SK-N-SH treated with all-trans-retinoic acid at 6 μM for 48 hours (cell line): ENCODE results near the gene JMJD4.

Experiments used
- ATAC-seq: fragments of 200-7000 bp; cut with Tn5 transposase; 3 replicates; pipeline ENCODE4 v1.9.1; 2020; ENCODE audit warnings: mild to moderate bottlenecking, moderate library complexity
- ARNTL ChIP-seq: fragments of 450-650 bp; formaldehyde crosslinking; IDR thresholded peaks from 2 replicates; pipeline ENCODE4 v1.5.0; 2020; ENCODE audit warnings: low read depth, mild to moderate bottlenecking, moderate library complexity, borderline replicate concordance
- BACH2 ChIP-seq: fragments of 250-450 bp; sonication (Bioruptor Pico); IDR thresholded peaks from 2 replicates; pipeline ENCODE4 v1.9.0; 2021; ENCODE audit warnings: mild to moderate bottlenecking, borderline replicate concordance
- CSDC2 ChIP-seq: fragments of 250-450 bp; sonication (Bioruptor Pico); IDR thresholded peaks from 2 replicates; pipeline ENCODE4 v1.5.0; 2020; ENCODE audit warnings: mild to moderate bottlenecking, moderate library complexity
- ESRRG ChIP-seq: fragments of 250-450 bp; sonication (Bioruptor Pico); IDR thresholded peaks from 2 replicates; pipeline ENCODE4 v1.6.1; 2021; ENCODE audit warnings: mild to moderate bottlenecking
- GLIS3 ChIP-seq: fragments of 250-450 bp; sonication (Bioruptor Pico); IDR thresholded peaks from 2 replicates; pipeline ENCODE4 v1.5.0; 2020; ENCODE audit warnings: mild to moderate bottlenecking, moderate library complexity
- ISL1 ChIP-seq: fragments of 250-450 bp; sonication (Bioruptor Pico); IDR thresholded peaks from 2 replicates; pipeline ENCODE4 v2.1.2; 2022; ENCODE audit warnings: mild to moderate bottlenecking, moderate library complexity
- OSR1 ChIP-seq: fragments of 250-450 bp; sonication (Bioruptor Pico); IDR thresholded peaks from 2 replicates; pipeline ENCODE4 v1.8.0; 2022; ENCODE audit warnings: moderate library complexity, mild to moderate bottlenecking, inconsistent platforms
- PPARA ChIP-seq: fragments of 250-450 bp; sonication (Bioruptor Pico); IDR thresholded peaks from 2 replicates; pipeline ENCODE4 v1.5.0; 2020; ENCODE audit warnings: mild to moderate bottlenecking, borderline replicate concordance
- RARB ChIP-seq: fragments of 250-450 bp; sonication (Bioruptor Pico); IDR thresholded peaks from 2 replicates; pipeline ENCODE4 v1.8.0; 2021; ENCODE audit warnings: mild to moderate bottlenecking, moderate library complexity
- SNAI2 ChIP-seq: fragments of 250-450 bp; sonication (Bioruptor Pico); IDR thresholded peaks from 2 replicates; pipeline ENCODE4 v1.5.0; 2020; ENCODE audit warnings: mild to moderate bottlenecking, moderate library complexity
- TCF4 ChIP-seq: fragments of 250-450 bp; sonication (Bioruptor Pico); IDR thresholded peaks from 2 replicates; pipeline ENCODE4 v1.8.0; 2021; ENCODE audit warnings: mild to moderate bottlenecking, moderate library complexity, borderline replicate concordance
- TOX ChIP-seq: fragments of 250-450 bp; sonication (Bioruptor Pico); IDR thresholded peaks from 2 replicates; pipeline ENCODE4 v1.8.0; 2021; ENCODE audit warnings: mild to moderate bottlenecking, moderate library complexity, borderline replicate concordance
- ZC3H10 ChIP-seq: fragments of 250-450 bp; sonication (Bioruptor Pico); IDR thresholded peaks from 2 replicates; pipeline ENCODE4 v1.5.1; 2021; ENCODE audit warnings: mild to moderate bottlenecking, moderate library complexity
- ZFP3 ChIP-seq: fragments of 250-450 bp; sonication (Bioruptor Pico); IDR thresholded peaks from 2 replicates; pipeline ENCODE4 v1.5.0; 2020; ENCODE audit warnings: mild to moderate bottlenecking, moderate library complexity
- ZFP30 ChIP-seq: fragments of 450-650 bp; formaldehyde crosslinking; IDR thresholded peaks from 2 replicates; pipeline ENCODE4 v1.5.0; 2022; ENCODE audit warnings: mild to moderate bottlenecking, moderate library complexity
- ZNF565 ChIP-seq: fragments of 450-650 bp; formaldehyde crosslinking; conservative IDR thresholded peaks from 2 replicates; pipeline ENCODE4 v1.5.0; 2020; ENCODE audit warnings: low read depth, mild to moderate bottlenecking, moderate library complexity
- ZNF70 ChIP-seq: fragments of 450-650 bp; formaldehyde crosslinking; IDR thresholded peaks from 2 replicates; pipeline ENCODE4 v1.5.0; 2020; ENCODE audit warnings: mild to moderate bottlenecking, moderate library complexity
- ZNF8 ChIP-seq: fragments of 450-650 bp; formaldehyde crosslinking; IDR thresholded peaks from 2 replicates; pipeline ENCODE4 v1.5.0; 2020; ENCODE audit warnings: mild to moderate bottlenecking, moderate library complexity
- TF ChIP-seq, protein P1 (sequence below): fragments of 250-450 bp; sonication (Bioruptor Pico); IDR thresholded peaks from 2 replicates; pipeline ENCODE4 v1.8.0; 2020; ENCODE audit warnings: mild to moderate bottlenecking, moderate library complexity, borderline replicate concordance
- TF ChIP-seq, protein P2 (sequence below): fragments of 250-450 bp; sonication (Bioruptor Pico); IDR thresholded peaks from 2 replicates; pipeline ENCODE4 v1.5.1; 2020; ENCODE audit warnings: low read depth, mild to moderate bottlenecking, moderate library complexity
- TF ChIP-seq, protein P3 (sequence below): fragments of 250-450 bp; sonication (Bioruptor Pico); IDR thresholded peaks from 2 replicates; pipeline ENCODE4 v1.5.0; 2020; ENCODE audit warnings: mild to moderate bottlenecking, moderate library complexity
- TF ChIP-seq, protein P4 (sequence below): fragments of 250-450 bp; sonication (Bioruptor Pico); IDR thresholded peaks from 2 replicates; pipeline ENCODE4 v1.8.0; 2021; ENCODE audit warnings: low read depth, mild to moderate bottlenecking, moderate library complexity, borderline replicate concordance
- TF ChIP-seq, protein P5 (sequence below): fragments of 250-450 bp; sonication (Bioruptor Pico); IDR thresholded peaks from 2 replicates; pipeline ENCODE4 v1.5.1; 2021; ENCODE audit warnings: mild to moderate bottlenecking, moderate library complexity

JMJD4 gene

DNA sequence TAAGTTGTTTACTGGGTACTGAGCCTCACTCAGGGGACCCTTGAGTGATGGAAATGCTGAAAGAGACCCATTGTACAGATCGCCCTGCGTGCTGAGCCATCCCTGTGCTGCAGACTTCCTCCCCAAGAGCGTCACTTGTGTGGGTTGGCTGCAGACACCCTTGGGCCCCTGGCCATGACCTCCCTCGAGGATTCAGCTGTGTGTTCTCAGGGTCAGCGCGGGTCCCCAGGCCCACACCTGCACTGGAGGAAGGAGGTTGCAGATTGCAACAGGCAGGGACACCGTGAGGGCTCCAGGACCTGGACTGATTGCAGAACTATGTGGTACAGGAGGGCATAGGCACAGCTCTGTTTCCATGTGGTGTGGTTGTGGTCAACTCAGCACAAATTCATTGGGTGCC lies 4.5 kb upstream of the JMJD4 start:
- TF ChIP-seq, protein P1, sequence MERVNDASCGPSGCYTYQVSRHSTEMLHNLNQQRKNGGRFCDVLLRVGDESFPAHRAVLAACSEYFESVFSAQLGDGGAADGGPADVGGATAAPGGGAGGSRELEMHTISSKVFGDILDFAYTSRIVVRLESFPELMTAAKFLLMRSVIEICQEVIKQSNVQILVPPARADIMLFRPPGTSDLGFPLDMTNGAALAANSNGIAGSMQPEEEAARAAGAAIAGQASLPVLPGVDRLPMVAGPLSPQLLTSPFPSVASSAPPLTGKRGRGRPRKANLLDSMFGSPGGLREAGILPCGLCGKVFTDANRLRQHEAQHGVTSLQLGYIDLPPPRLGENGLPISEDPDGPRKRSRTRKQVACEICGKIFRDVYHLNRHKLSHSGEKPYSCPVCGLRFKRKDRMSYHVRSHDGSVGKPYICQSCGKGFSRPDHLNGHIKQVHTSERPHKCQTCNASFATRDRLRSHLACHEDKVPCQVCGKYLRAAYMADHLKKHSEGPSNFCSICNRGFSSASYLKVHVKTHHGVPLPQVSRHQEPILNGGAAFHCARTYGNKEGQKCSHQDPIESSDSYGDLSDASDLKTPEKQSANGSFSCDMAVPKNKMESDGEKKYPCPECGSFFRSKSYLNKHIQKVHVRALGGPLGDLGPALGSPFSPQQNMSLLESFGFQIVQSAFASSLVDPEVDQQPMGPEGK, result no peak
- no peak for TF ChIP-seq TOX (CRISPR knock-in tag)
- TF ChIP-seq GLIS3, result no peak
- TF ChIP-seq ZNF565 (CRISPR knock-in tag), result no peak
- TF ChIP-seq PPARA (CRISPR knock-in tag), result no peak
- TF ChIP-seq ZC3H10 (CRISPR knock-in tag), result no peak
- no peak for TF ChIP-seq BACH2 (CRISPR knock-in tag)
- TF ChIP-seq CSDC2, result no peak
- TF ChIP-seq, protein P2, sequence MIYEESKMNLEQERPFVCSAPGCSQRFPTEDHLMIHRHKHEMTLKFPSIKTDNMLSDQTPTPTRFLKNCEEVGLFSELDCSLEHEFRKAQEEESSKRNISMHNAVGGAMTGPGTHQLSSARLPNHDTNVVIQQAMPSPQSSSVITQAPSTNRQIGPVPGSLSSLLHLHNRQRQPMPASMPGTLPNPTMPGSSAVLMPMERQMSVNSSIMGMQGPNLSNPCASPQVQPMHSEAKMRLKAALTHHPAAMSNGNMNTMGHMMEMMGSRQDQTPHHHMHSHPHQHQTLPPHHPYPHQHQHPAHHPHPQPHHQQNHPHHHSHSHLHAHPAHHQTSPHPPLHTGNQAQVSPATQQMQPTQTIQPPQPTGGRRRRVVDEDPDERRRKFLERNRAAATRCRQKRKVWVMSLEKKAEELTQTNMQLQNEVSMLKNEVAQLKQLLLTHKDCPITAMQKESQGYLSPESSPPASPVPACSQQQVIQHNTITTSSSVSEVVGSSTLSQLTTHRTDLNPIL (CRISPR knock-in tag), result no peak
- TF ChIP-seq ARNTL (CRISPR knock-in tag), result no peak
- no peak for TF ChIP-seq ZNF70
- TF ChIP-seq ZFP3 (CRISPR knock-in tag), result no peak
- no peak for TF ChIP-seq ESRRG (CRISPR knock-in tag)
- TF ChIP-seq OSR1 (CRISPR knock-in tag), result no peak
- TF ChIP-seq TCF4 (CRISPR knock-in tag), result no peak
- TF ChIP-seq, all 23 proteins: peak for 0
- no peak for ATAC-seq

DNA sequence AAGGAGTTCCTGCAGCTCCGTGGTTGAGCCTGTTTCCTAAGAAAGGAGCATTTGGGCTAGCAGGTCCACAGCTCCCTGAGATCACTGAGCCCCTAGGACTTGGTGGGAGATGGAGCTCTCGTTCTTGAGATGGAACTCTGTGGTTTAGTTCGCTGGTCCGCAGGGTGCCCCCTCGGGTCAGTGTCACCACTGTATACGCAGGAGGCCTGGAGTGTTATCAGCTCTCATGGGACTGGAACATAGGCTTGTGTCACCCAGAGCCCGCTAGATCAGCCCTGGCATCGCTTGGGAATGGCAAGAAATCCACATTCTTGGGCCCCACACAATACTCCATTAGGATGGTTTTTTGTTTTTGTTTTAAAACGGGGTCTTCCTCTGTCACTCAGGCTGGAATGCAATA lies 3.7 kb upstream of the JMJD4 start:
- TF ChIP-seq ZNF8 (CRISPR knock-in tag) (no peak), TCF4 (CRISPR knock-in tag) (no peak), ISL1 (CRISPR knock-in tag) (no peak), GLIS3 (no peak), ARNTL (CRISPR knock-in tag) (no peak), ZNF565 (CRISPR knock-in tag) (no peak)
- TF ChIP-seq, all 23 proteins: peak for 0
- ATAC-seq, result no peak

DNA sequence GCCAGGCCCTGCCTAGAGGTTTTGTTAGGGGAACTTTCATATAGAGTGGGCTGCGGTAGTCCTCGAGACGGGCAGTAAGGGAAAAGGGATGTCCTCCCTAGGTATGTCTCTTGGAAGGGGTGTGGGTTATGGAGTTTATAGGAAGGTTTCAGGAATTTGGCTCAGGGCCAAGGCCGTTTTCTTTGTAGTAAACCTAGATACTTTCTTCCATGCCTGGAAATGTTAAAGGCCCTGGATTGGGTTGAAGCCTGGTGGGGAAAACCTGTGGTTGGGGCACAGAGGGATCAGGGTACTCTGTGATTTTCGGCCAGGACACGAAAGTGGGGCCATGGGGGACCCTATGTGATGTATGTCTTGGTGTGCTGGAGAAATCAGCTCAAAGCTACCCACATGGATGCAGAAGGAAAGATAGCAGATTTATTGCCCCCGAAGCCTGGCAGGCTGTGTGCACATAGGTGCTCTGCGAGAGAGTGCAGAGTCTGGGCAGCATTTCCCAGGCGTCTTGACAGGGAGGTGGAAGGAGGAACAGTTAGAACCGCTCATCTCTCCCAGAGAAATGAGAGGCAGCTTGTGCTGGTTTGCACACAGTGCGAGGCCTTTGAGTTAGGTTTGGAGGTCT lies 1.8 kb upstream of the JMJD4 start:
- TF ChIP-seq ZFP30 (CRISPR knock-in tag) (no peak), BACH2 (CRISPR knock-in tag) (no peak), TCF4 (CRISPR knock-in tag) (no peak), SNAI2 (no peak), ZNF565 (CRISPR knock-in tag) (no peak), PPARA (CRISPR knock-in tag) (no peak)
- TF ChIP-seq, protein P2 (CRISPR knock-in tag), result no peak
- TF ChIP-seq, protein P3, sequence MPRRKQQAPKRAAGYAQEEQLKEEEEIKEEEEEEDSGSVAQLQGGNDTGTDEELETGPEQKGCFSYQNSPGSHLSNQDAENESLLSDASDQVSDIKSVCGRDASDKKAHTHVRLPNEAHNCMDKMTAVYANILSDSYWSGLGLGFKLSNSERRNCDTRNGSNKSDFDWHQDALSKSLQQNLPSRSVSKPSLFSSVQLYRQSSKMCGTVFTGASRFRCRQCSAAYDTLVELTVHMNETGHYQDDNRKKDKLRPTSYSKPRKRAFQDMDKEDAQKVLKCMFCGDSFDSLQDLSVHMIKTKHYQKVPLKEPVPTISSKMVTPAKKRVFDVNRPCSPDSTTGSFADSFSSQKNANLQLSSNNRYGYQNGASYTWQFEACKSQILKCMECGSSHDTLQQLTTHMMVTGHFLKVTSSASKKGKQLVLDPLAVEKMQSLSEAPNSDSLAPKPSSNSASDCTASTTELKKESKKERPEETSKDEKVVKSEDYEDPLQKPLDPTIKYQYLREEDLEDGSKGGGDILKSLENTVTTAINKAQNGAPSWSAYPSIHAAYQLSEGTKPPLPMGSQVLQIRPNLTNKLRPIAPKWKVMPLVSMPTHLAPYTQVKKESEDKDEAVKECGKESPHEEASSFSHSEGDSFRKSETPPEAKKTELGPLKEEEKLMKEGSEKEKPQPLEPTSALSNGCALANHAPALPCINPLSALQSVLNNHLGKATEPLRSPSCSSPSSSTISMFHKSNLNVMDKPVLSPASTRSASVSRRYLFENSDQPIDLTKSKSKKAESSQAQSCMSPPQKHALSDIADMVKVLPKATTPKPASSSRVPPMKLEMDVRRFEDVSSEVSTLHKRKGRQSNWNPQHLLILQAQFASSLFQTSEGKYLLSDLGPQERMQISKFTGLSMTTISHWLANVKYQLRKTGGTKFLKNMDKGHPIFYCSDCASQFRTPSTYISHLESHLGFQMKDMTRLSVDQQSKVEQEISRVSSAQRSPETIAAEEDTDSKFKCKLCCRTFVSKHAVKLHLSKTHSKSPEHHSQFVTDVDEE, result no peak
- no peak for ATAC-seq

DNA sequence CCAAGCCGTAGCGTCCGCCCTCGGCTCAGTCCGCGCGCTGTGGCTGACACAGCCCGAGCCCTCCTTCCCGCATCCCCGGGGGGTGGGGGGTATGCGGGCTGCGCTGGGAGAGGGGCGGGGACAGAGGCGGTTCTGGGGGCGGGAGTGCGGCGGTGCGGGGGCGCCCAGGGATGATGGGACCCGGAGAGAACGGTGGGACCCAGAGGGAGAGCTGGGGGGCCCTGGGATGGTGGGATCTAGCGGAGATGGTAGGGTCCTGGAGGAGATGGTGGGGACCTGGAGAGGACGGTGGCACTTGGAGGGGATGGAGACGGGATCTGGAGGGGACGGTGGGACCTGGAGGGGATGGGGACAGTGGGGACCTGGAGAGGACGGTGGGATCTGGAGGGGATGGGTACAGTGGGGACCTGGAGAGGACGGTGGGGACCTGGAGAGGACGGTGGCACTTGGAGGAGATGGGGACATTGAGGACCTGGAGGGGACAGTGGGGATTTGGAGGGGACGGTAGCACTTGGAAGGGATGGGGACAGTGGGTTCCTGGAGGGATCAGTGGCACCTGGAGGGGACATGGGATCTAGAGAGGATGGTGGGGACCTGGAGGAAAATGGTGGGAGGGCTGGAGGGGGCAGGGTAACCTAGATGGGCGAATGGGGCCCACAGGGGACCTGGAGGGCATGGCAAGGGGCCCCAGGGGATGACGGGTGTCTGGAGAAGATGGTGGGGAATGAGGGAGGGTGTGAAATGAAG lies 610 bp upstream of the JMJD4 start:
- peak; percentile 59 for ATAC-seq
- TF ChIP-seq ISL1 (CRISPR knock-in tag) (no peak), CSDC2 (no peak), ZC3H10 (CRISPR knock-in tag) (no peak), ESRRG (CRISPR knock-in tag) (no peak), RARB (CRISPR knock-in tag) (no peak)
- TF ChIP-seq, protein P4, sequence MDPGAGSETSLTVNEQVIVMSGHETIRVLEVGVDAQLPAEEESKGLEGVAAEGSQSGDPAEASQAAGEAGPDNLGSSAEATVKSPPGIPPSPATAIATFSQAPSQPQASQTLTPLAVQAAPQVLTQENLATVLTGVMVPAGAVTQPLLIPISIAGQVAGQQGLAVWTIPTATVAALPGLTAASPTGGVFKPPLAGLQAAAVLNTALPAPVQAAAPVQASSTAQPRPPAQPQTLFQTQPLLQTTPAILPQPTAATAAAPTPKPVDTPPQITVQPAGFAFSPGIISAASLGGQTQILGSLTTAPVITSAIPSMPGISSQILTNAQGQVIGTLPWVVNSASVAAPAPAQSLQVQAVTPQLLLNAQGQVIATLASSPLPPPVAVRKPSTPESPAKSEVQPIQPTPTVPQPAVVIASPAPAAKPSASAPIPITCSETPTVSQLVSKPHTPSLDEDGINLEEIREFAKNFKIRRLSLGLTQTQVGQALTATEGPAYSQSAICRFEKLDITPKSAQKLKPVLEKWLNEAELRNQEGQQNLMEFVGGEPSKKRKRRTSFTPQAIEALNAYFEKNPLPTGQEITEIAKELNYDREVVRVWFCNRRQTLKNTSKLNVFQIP (CRISPR knock-in tag), result no peak
- TF ChIP-seq, protein P1, result no peak
- TF ChIP-seq, protein P5, sequence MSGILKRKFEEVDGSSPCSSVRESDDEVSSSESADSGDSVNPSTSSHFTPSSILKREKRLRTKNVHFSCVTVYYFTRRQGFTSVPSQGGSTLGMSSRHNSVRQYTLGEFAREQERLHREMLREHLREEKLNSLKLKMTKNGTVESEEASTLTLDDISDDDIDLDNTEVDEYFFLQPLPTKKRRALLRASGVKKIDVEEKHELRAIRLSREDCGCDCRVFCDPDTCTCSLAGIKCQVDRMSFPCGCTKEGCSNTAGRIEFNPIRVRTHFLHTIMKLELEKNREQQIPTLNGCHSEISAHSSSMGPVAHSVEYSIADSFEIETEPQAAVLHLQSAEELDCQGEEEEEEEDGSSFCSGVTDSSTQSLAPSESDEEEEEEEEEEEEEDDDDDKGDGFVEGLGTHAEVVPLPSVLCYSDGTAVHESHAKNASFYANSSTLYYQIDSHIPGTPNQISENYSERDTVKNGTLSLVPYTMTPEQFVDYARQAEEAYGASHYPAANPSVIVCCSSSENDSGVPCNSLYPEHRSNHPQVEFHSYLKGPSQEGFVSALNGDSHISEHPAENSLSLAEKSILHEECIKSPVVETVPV (CRISPR knock-in tag), result no peak
